Measurements from ENCODE around the gene EPN3.

EPN3 gene

GRCh38 chr17:50513495-50513894, 19.0 kb upstream of the EPN3 start:
- DNase-seq = no peak

GRCh38 chr17:50514388-50514787, 18.1 kb upstream of the EPN3 start:
- no peak for DNase-seq

- DNase-seq = no peak
These were observed 17.4 kb upstream of the EPN3 start for GRCh38 chr17:50514936-50515702.

- DNase-seq = no peak
These were observed 15.5 kb upstream of the EPN3 start for GRCh38 chr17:50517011-50517410.

GRCh38 chr17:50517504-50518383, 14.8 kb upstream of the EPN3 start:
- no peak for DNase-seq

GRCh38 chr17:50518384-50519023, 14.0 kb upstream of the EPN3 start:
- no peak for DNase-seq

- no peak for DNase-seq
These were observed 13.2 kb upstream of the EPN3 start for GRCh38 chr17:50519141-50519834.

GRCh38 chr17:50520483-50520882, 12.1 kb upstream of the EPN3 start:
- no peak for DNase-seq

GRCh38 chr17:50521514-50521913, 11.0 kb upstream of the EPN3 start:
- DNase-seq = no peak

GRCh38 chr17:50522766-50523165, 9.8 kb upstream of the EPN3 start:
- DNase-seq = no peak

GRCh38 chr17:50523208-50523607, 9.3 kb upstream of the EPN3 start:
- DNase-seq = no peak

GRCh38 chr17:50524838-50525237, 7.7 kb upstream of the EPN3 start:
- DNase-seq = no peak

- DNase-seq = no peak
These were observed 5.3 kb upstream of the EPN3 start for GRCh38 chr17:50527155-50527762.

- DNase-seq = no peak
These were observed 4.5 kb upstream of the EPN3 start for GRCh38 chr17:50527949-50528474.

- no peak for DNase-seq
These were observed 2.7 kb upstream of the EPN3 start for GRCh38 chr17:50529849-50530248.

GRCh38 chr17:50531428-50532025, 1.0 kb upstream of the EPN3 start:
- no peak for DNase-seq

- DNase-seq = no peak
These were observed 650 bp downstream of the EPN3 start for GRCh38 chr17:50533185-50533584.

GRCh38 chr17:50533720-50534148, 1.2 kb downstream of the EPN3 start:
- no peak for DNase-seq

- no peak for DNase-seq
These were observed 1.9 kb downstream of the EPN3 start for GRCh38 chr17:50534222-50534978.

- DNase-seq = no peak
These were observed 2.4 kb downstream of the EPN3 start for GRCh38 chr17:50534979-50535326.

- no peak for DNase-seq
These were observed 2.9 kb downstream of the EPN3 start for GRCh38 chr17:50535407-50535806.

Measured in CD4-positive, alpha-beta T cell treated with Interleukin-21 for 1 hour (primary cell).